GM18502 (cell line): Measurements from ENCODE around the gene PTPDC1.
"Not testable (repeated sequence)": the region's sequence is repeated elsewhere in the genome, so short reads cannot be mapped to it uniquely, and the experiment has no call there.

Experiments used
- ATAC-seq: cut with Tn5 transposase; IDR thresholded peaks from one replicate; pipeline ENCODE4 v1.9.1; 2021; ENCODE audit warnings: mild to moderate bottlenecking; ENCODE audit not compliant: unreplicated experiment, poor library complexity

Gene PTPDC1

GRCh38 chr9:94086486-94087345, 2.5 kb downstream of the PTPDC1 start:
- ATAC-seq, result no peak

GRCh38 chr9:94094219-94095145, 10.2 kb downstream of the PTPDC1 start:
- not testable (repeated sequence) for ATAC-seq

GRCh38 chr9:94096819-94097577, 12.7 kb downstream of the PTPDC1 start:
- ATAC-seq, result no peak

- ATAC-seq, result no peak
Observed at GRCh38 chr9:94097788-94098414, 13.6 kb downstream of the PTPDC1 start.

- ATAC-seq, result no peak
Observed at GRCh38 chr9:94100152-94100879, 16.1 kb downstream of the PTPDC1 start.

- ATAC-seq, result no peak
Observed at GRCh38 chr9:94101162-94101853, 17.0 kb downstream of the PTPDC1 start.

GRCh38 chr9:94108584-94108983, 24.3 kb downstream of the PTPDC1 start:
- ATAC-seq, result no peak

GRCh38 chr9:94110821-94111252, 26.6 kb downstream of the PTPDC1 start:
- no peak for ATAC-seq

GRCh38 chr9:94111446-94111845, 27.2 kb downstream of the PTPDC1 start:
- ATAC-seq, result no peak

- ATAC-seq, result no peak
Observed at GRCh38 chr9:94112716-94113465, 28.6 kb downstream of the PTPDC1 start.

- not testable (repeated sequence) for ATAC-seq
Observed at GRCh38 chr9:94120088-94120487, 35.8 kb downstream of the PTPDC1 start.

- no peak for ATAC-seq
Observed at GRCh38 chr9:94120854-94121376, 36.7 kb downstream of the PTPDC1 start.

- ATAC-seq, result no peak
Observed at GRCh38 chr9:94126844-94127243, 42.6 kb downstream of the PTPDC1 start.

GRCh38 chr9:94127806-94128205, 43.5 kb downstream of the PTPDC1 start:
- no peak for ATAC-seq

- ATAC-seq, result no peak
Observed at GRCh38 chr9:94128580-94128979, 44.3 kb downstream of the PTPDC1 start.

- no peak for ATAC-seq
Observed at GRCh38 chr9:94134629-94135028, 50.4 kb downstream of the PTPDC1 start.

GRCh38 chr9:94135222-94135621, 51.0 kb downstream of the PTPDC1 start:
- ATAC-seq, result no peak
